AG04450 (cell line): ENCODE results near the gene PTPRG. TPM values are rescaled to one million over a fixed set of nuclear protein-coding genes. Genes with fewer than 3 reads are reported as not detected.

Experiments used
- CTCF ChIA-PET: fragments of 300-600, 350-600 bp; formaldehyde crosslinking; extraction: SDS; loops from one replicate; lab custom pipeline; 2022; ENCODE audit warnings: antibody characterized with exemption, inconsistent platforms; lab: Charles Lee
- POLR2A ChIA-PET: fragments of 350-600 bp; formaldehyde crosslinking; extraction: SDS; loops from one replicate; lab custom pipeline; 2021; ENCODE audit warnings: antibody characterized with exemption, inconsistent platforms; lab: Yijun Ruan, JAX
- DNase-seq: peaks from one replicate; pipeline ENCODE4 v3.0.0-alpha.2; 2011; ENCODE audit warnings: low read depth, low spot score
- H3K27ac ChIP-seq: one replicate; pipeline ENCODE4 v1.5.1; 2012; ENCODE audit warnings: low read depth, low read length, control low read depth
- H3K27me3 ChIP-seq: one replicate; pipeline ENCODE4 v1.6.0; 2012; ENCODE audit warnings: low read length; ENCODE audit not compliant: control insufficient read depth, insufficient read depth
- H3K4me3 ChIP-seq: 2 replicates; pipeline ENCODE4 v1.5.1; 2011; ENCODE audit warnings: mild to moderate bottlenecking, low read depth, low read length, control low read depth
- H3K9me3 ChIP-seq: 2 replicates; pipeline ENCODE4 v1.5.1; 2012; ENCODE audit warnings: low read length; ENCODE audit not compliant: control insufficient read depth, insufficient read depth
- polyA plus RNA-seq: library from polyadenylated mRNA; depleted of rRNA; stranded (reverse); fragments of >200 nt; gene quantifications from 2 replicates; pipeline ENCODE4 v1.2.3, GENCODE V29; 2011
- TF ChIP-seq, protein P1 (sequence below): IDR thresholded peaks from 2 replicates; pipeline ENCODE4 v1.5.1; 2011; ENCODE audit warnings: low read depth, low read length, control low read depth, inconsistent platforms

PTPRG gene
- polyA plus RNA-seq, 1 experiment = 26.5 TPM

DNA sequence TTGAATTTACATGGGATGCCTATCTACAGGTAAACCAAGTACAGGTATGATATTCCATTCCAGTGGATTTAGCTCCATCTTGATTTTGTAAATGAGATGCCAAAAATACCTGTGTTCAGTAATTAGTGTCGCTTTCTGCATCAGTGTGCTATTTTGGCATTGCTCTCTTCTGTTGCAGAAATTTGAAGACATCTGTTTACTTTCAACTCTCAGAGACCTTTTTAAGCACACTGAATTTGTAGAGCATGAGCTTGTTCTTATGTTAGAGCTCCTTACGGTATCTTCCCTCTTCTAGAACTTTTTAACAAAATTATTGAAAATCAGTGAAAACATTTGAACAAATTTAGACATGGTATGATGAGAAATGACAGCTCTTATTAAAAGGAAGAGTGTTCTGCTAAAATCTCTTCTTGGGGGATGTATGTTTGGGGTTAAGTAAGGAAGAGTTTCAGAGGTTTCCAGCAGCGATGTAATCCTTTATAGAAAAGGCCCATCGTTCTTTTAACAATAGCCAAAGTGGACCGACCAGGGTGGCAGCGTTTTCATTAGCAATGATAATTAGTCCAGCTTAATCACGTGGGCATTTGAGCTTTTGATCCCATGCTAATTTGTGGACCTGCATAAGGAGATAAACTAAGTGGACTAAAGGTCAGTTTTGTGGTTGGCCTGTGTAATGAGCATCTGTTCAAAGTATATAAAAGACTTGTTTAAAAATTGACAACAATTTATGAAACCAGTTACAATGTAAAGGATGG lies 385.4 kb downstream of the PTPRG start:
- Histone ChIP-seq H3K4me3 (no peak overlapping the region), H3K27ac (no peak overlapping the region), H3K27me3 (no peaks in the 10 kb centered on the region), H3K9me3 (no peaks in the 10 kb centered on the region)
- POLR2A ChIA-PET = no interaction called here
- no peak for DNase-seq
- TF ChIP-seq, protein P1, sequence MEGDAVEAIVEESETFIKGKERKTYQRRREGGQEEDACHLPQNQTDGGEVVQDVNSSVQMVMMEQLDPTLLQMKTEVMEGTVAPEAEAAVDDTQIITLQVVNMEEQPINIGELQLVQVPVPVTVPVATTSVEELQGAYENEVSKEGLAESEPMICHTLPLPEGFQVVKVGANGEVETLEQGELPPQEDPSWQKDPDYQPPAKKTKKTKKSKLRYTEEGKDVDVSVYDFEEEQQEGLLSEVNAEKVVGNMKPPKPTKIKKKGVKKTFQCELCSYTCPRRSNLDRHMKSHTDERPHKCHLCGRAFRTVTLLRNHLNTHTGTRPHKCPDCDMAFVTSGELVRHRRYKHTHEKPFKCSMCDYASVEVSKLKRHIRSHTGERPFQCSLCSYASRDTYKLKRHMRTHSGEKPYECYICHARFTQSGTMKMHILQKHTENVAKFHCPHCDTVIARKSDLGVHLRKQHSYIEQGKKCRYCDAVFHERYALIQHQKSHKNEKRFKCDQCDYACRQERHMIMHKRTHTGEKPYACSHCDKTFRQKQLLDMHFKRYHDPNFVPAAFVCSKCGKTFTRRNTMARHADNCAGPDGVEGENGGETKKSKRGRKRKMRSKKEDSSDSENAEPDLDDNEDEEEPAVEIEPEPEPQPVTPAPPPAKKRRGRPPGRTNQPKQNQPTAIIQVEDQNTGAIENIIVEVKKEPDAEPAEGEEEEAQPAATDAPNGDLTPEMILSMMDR = no peak
- CTCF ChIA-PET = interaction anchor here (1.2 to 2.3 kb wide), 3 partner anchors 10 to 27 kb away, joined by 5 to 13 read pairs (median 11); no protein-coding TSS in a partner anchor

DNA sequence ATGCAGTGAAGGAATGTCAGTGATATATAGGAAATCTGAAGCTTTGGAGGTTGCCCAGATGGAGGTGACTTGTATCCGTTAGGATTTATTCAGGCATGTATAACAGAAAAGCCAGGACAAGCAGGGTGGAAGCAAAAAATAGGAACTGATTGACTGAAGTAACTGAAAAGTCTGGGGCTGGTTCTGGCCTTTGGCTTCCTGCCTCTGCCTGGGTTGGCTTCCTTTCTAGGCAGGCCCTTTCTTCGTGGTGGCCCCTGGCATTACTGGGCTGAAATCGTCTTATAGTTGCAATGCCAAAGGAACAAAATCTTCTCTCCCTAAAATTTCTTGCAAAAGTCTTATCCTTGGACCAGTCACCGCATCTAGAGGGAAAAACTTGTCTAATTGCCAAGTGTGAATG lies 386.1 kb downstream of the PTPRG start:
- no peak overlapping the region for H3K27ac ChIP-seq
- H3K9me3 ChIP-seq = no peaks in the 10 kb centered on the region
- CTCF ChIA-PET = interaction anchor here (2.3 kb wide), 1 partner anchor 11 kb away, joined by 11 read pairs; no protein-coding TSS in a partner anchor
- no peak overlapping the region for H3K4me3 ChIP-seq
- no peak for DNase-seq
- TF ChIP-seq, protein P1 = no peak
- POLR2A ChIA-PET = no interaction called here
- no peaks in the 10 kb centered on the region for H3K27me3 ChIP-seq

GRCh38 chr3:61948699-61949305 lies 387.4 kb downstream of the PTPRG start:
- no peak overlapping the region for H3K4me3 ChIP-seq
- ChIA-PET CTCF (interaction anchor here (0.6 to 2.3 kb wide), 3 partner anchors 12 to 240 kb away, joined by 3 to 11 read pairs (median 5); no protein-coding TSS in a partner anchor), POLR2A (no interaction called here)

DNA sequence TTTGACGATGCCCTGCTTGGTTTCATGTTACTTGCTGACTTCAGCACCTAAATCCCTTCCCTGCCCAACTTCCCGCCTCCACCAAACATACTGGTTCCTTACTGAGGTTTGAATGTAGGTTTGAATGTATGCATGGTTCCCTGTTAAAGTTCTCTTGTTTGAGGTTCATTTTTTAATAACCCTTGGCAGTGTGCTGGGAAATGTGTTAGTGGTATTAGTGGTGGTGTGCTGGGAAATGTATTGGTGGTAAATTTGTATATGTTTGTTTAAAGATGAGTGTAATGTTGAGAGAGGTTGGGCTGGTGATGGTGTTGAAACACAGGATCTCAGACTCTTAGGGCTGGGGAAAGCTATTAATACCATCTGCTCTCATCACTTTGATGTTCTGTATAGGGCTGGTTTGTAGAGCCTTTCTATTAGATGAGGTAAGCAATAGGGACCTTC lies 392.7 kb downstream of the PTPRG start:
- Histone ChIP-seq H3K27ac (peak overlapping the region; percentile 33), H3K4me3 (no peak overlapping the region), H3K9me3 (no peaks in the 10 kb centered on the region), H3K27me3 (no peaks in the 10 kb centered on the region)
- TF ChIP-seq, protein P1 = no peak
- CTCF ChIA-PET = interaction anchor here (0.9 to 1.0 kb wide), 2 partner anchors 18 to 235 kb away, joined by 3 to 5 read pairs; no protein-coding TSS in a partner anchor
- DNase-seq = peak; percentile 48
- POLR2A ChIA-PET = no interaction called here

More at GRCh38 chr3:61948699-61949305, 387.4 kb downstream of the PTPRG start:
- H3K27me3 ChIP-seq = no peaks in the 10 kb centered on the region
- TF ChIP-seq, protein P1 = no peak
- DNase-seq = no peak
- H3K27ac ChIP-seq = no peak overlapping the region
- H3K9me3 ChIP-seq = no peaks in the 10 kb centered on the region

DNA sequence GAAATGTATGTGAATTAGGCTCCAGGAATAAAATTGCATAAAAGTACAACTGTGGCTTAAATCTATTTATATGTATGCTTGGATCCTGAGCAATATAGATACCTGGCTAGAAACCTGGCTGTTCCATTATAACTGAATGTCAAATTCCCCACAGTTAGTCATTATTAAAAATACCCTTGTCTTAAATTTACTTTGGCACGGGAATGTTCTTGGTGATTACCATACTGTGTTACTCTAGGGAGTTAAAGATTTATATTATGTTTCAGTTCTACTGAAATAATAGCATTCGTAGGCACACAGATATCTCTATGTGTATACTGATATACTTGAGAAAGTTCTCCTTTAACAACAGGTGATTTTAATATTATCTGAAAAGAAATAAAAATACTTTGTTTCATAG lies 394.1 kb downstream of the PTPRG start:
- Histone ChIP-seq H3K27ac (no peak overlapping the region), H3K9me3 (no peaks in the 10 kb centered on the region), H3K27me3 (no peaks in the 10 kb centered on the region), H3K4me3 (no peak overlapping the region)
- ChIA-PET CTCF (no interaction called here), POLR2A (no interaction called here)
- TF ChIP-seq, protein P1 = no peak
- DNase-seq = no peak
